Right ventricle myocardium superior (tissue), 1 donor: ENCODE results near the gene MIA2. TPM values are rescaled to one million over a fixed set of nuclear protein-coding genes. Genes with fewer than 3 reads are reported as not detected.
"Not testable (repeated sequence)": the region's sequence is repeated elsewhere in the genome, so short reads cannot be mapped to it uniquely, and the experiment has no call there.

ENCODE experiments used
- ATAC-seq: fragments of 200-7000 bp; cut with Tn5 transposase; one replicate; pipeline ENCODE4 v1.9.1; 2020; ENCODE audit warnings: mild to moderate bottlenecking; ENCODE audit not compliant: poor library complexity
- DNase-seq: peaks from one replicate; pipeline ENCODE4 v3.0.0-alpha.2; 2020
- intact Hi-C: fragments of 100-400 bp; cut with DNase I; formaldehyde crosslinking; loops from one replicate; pipeline ENCODE4 v1.11.2; 2022
- total RNA-seq: library from RNA; stranded (reverse); fragmentation: NEBNext Ultra II Directional; extraction: Animal tissue kit (Norgen Biotek cat#: 25700); gene quantifications from one replicate; pipeline ENCODE4 v1.2.1, GENCODE V29; 2021
- donor health status: DM: no; HTN: yes; CAD: no; lungs with severe emphysema.

The MIA2 gene
- total RNA-seq, 1 donor from 2014 or later, result 28.6 TPM

- ATAC-seq, result peak; percentile 53
- intact Hi-C loops, result no loop called here
Observed at GRCh38 chr14:39303115-39303514, 69.4 kb downstream of the MIA2 start.

GRCh38 chr14:39307815-39308214 lies 74.1 kb downstream of the MIA2 start:
- intact Hi-C loops, result no loop called here
- no peak for DNase-seq
- no peak for ATAC-seq

More at GRCh38 chr14:39303115-39303514, 69.4 kb downstream of the MIA2 start:
- DNase-seq, result no peak

- DNase-seq (no peak), ATAC-seq (no peak)
- intact Hi-C loops, result no loop called here
Observed at GRCh38 chr14:39310051-39310450, 76.3 kb downstream of the MIA2 start.

GRCh38 chr14:39315859-39316444 lies 82.2 kb downstream of the MIA2 start:
- no peak for ATAC-seq
- DNase-seq, result no peak
- intact Hi-C loops, result no loop called here

- ATAC-seq (no peak), DNase-seq (no peak)
- intact Hi-C loops, result no loop called here
Observed at GRCh38 chr14:39316830-39317553, 83.3 kb downstream of the MIA2 start.

GRCh38 chr14:39318574-39318973 lies 84.9 kb downstream of the MIA2 start:
- DNase-seq, result no peak
- intact Hi-C loops, result no loop called here
- no peak for ATAC-seq

- ATAC-seq (no peak), DNase-seq (no peak)
- intact Hi-C loops, result no loop called here
Observed at GRCh38 chr14:39319381-39319780, 85.7 kb downstream of the MIA2 start.

- ATAC-seq (no peak), DNase-seq (no peak)
- intact Hi-C loops, result no loop called here
Observed at GRCh38 chr14:39320318-39320717, 86.6 kb downstream of the MIA2 start.

- ATAC-seq, result no peak
- DNase-seq, result no peak
- intact Hi-C loops, result no loop called here
Observed at GRCh38 chr14:39322807-39323206, 89.1 kb downstream of the MIA2 start.

GRCh38 chr14:39324097-39324496 lies 90.4 kb downstream of the MIA2 start:
- no peak for DNase-seq
- intact Hi-C loops, result no loop called here
- no peak for ATAC-seq

- intact Hi-C loops, result no loop called here
- no peak for ATAC-seq
- DNase-seq, result no peak
Observed at GRCh38 chr14:39339003-39339402, 105.3 kb downstream of the MIA2 start.

GRCh38 chr14:39341126-39341525 lies 107.4 kb downstream of the MIA2 start:
- ATAC-seq, DNase-seq, intact Hi-C loops: not testable (repeated sequence)

- ATAC-seq, result no peak
Observed at GRCh38 chr14:39342768-39343167, 109.1 kb downstream of the MIA2 start.

GRCh38 chr14:39343614-39344013 lies 109.9 kb downstream of the MIA2 start:
- ATAC-seq (no peak), DNase-seq (no peak)
- intact Hi-C loops, result no loop called here

More at GRCh38 chr14:39342768-39343167, 109.1 kb downstream of the MIA2 start:
- intact Hi-C loops, result no loop called here
- DNase-seq, result no peak

- ATAC-seq, result no peak
- intact Hi-C loops, result no loop called here
- no peak for DNase-seq
Observed at GRCh38 chr14:39350866-39351265, 117.2 kb downstream of the MIA2 start.

- intact Hi-C loops, result no loop called here
- no peak for DNase-seq
- no peak for ATAC-seq
Observed at GRCh38 chr14:39351708-39352107, 118.0 kb downstream of the MIA2 start.

- intact Hi-C loops, ATAC-seq, DNase-seq: not testable (repeated sequence)
Observed at GRCh38 chr14:39359069-39359468, 125.4 kb downstream of the MIA2 start.

GRCh38 chr14:39360316-39360715 lies 126.6 kb downstream of the MIA2 start:
- ATAC-seq (no peak), DNase-seq (no peak)
- intact Hi-C loops, result no loop called here

GRCh38 chr14:39361556-39361955 lies 127.8 kb downstream of the MIA2 start:
- intact Hi-C loops, result not testable (repeated sequence)

GRCh38 chr14:39364509-39364908 lies 130.8 kb downstream of the MIA2 start:
- DNase-seq (no peak), ATAC-seq (no peak)
- intact Hi-C loops, result no loop called here

More at GRCh38 chr14:39361556-39361955, 127.8 kb downstream of the MIA2 start:
- not testable (repeated sequence) for ATAC-seq, DNase-seq
